HepG2 (cell line): ENCODE measurements around the gene NOL4L. TPM values are rescaled to one million over a fixed set of nuclear protein-coding genes. Genes with fewer than 3 reads are reported as not detected.

Experiments
- CEBPG ChIP-seq: IDR thresholded peaks from 2 replicates; pipeline ENCODE4 v1.6.1; 2016
- GLMP ChIP-seq: sonication (generic); formaldehyde crosslinking; IDR thresholded peaks from 2 replicates; pipeline ENCODE4 v1.9.0; 2021; ENCODE audit warnings: missing genetic modification reagents, mild to moderate bottlenecking, borderline replicate concordance
- MXI1 ChIP-seq: IDR thresholded peaks from 3 replicates; pipeline ENCODE4 v1.6.1; 2012; ENCODE audit warnings: low read depth, low read length, inconsistent platforms, borderline replicate concordance
- NFE2L1 ChIP-seq: sonication (generic); formaldehyde crosslinking; IDR thresholded peaks from 2 replicates; pipeline ENCODE4 v1.4.0; 2020; ENCODE audit warnings: missing genetic modification reagents, mild to moderate bottlenecking, borderline replicate concordance
- NR3C1 ChIP-seq: sonication (generic); formaldehyde crosslinking; IDR thresholded peaks from 2 replicates; pipeline ENCODE4 v1.4.0; 2020; ENCODE audit warnings: missing genetic modification reagents
- PAX8 ChIP-seq: sonication (generic); formaldehyde crosslinking; IDR thresholded peaks from 2 replicates; pipeline ENCODE4 v1.8.0; 2022; ENCODE audit warnings: mild to moderate bottlenecking, missing genetic modification reagents, borderline replicate concordance
- PHF8 ChIP-seq: sonication (generic); formaldehyde crosslinking; IDR thresholded peaks from 2 replicates; pipeline ENCODE4 v1.5.0; 2020; ENCODE audit warnings: missing genetic modification reagents
- RXRA ChIP-seq: sonication (generic); formaldehyde crosslinking; IDR thresholded peaks from 2 replicates; pipeline ENCODE4 v1.5.1; 2020; ENCODE audit warnings: missing genetic modification reagents
- SIN3A ChIP-seq: IDR thresholded peaks from 2 replicates; pipeline ENCODE4 v1.6.1; 2011; ENCODE audit warnings: low read depth, mild to moderate bottlenecking, control low read depth, low read length, borderline replicate concordance
- SUZ12 ChIP-seq: fragments of 150-350 bp; IDR thresholded peaks from 2 replicates; pipeline ENCODE4 v1.6.1; 2014; ENCODE audit warnings: low read depth, low read length
- TFAP4 ChIP-seq: sonication (generic); IDR thresholded peaks from 2 replicates; pipeline ENCODE4 v1.6.1; 2016; ENCODE audit warnings: low read depth, borderline replicate concordance
- ZBTB42 ChIP-seq: sonication (generic); formaldehyde crosslinking; IDR thresholded peaks from 2 replicates; pipeline ENCODE4 v1.5.0; 2020; ENCODE audit warnings: mild to moderate bottlenecking, missing genetic modification reagents
- ZBTB49 ChIP-seq: sonication (generic); formaldehyde crosslinking; IDR thresholded peaks from 2 replicates; pipeline ENCODE4 v1.4.0; 2020; ENCODE audit warnings: missing genetic modification reagents, borderline replicate concordance
- ZFY ChIP-seq: sonication (generic); formaldehyde crosslinking; IDR thresholded peaks from 2 replicates; pipeline ENCODE4 v1.4.0; 2020; ENCODE audit warnings: missing genetic modification reagents
- ZNF30 ChIP-seq: sonication (generic); formaldehyde crosslinking; IDR thresholded peaks from 2 replicates; pipeline ENCODE4 v1.5.0; 2020; ENCODE audit warnings: mild to moderate bottlenecking, missing genetic modification reagents
- ZNF350 ChIP-seq: sonication (generic); formaldehyde crosslinking; IDR thresholded peaks from 2 replicates; pipeline ENCODE4 v1.4.0; 2020; ENCODE audit warnings: mild to moderate bottlenecking, low read depth, missing genetic modification reagents, borderline replicate concordance
- ZNF562 ChIP-seq: sonication (generic); formaldehyde crosslinking; IDR thresholded peaks from 2 replicates; pipeline ENCODE4 v1.8.0; 2022; ENCODE audit warnings: missing genetic modification reagents, borderline replicate concordance
- ZNF580 ChIP-seq: IDR thresholded peaks from 2 replicates; pipeline ENCODE4 v1.6.1; 2016; ENCODE audit warnings: low read depth, borderline replicate concordance
- ZNF792 ChIP-seq: IDR thresholded peaks from 2 replicates; pipeline ENCODE4 v1.6.1; 2016
- ZNF879 ChIP-seq: sonication (generic); formaldehyde crosslinking; IDR thresholded peaks from 2 replicates; pipeline ENCODE4 v1.8.1; 2023; ENCODE audit warnings: missing genetic modification reagents
- polyA plus RNA-seq, 8 experiments: library from polyadenylated mRNA; depleted of rRNA in 3 of 8; stranded (reverse) in 7 of 8; unstranded in 1 of 8; fragments of >200 nt; fragmentation: Illumina TruSeq in 4 of 8; extraction: Trizol in 4 of 8; gene quantifications; 2 replicates each; pipeline versions ENCODE4 v1.2.1 to v1.2.3, GENCODE V29; 2011 to 2016; ENCODE audit warnings: low read depth in 4 of 8, missing spikeins in 1 of 8, mixed read lengths in 1 of 8; ENCODE audit not compliant: insufficient read depth in 1 of 8
- total RNA-seq, 5 experiments: library from RNA; depleted of rRNA; stranded (reverse); fragments of >200 nt; fragmentation: Illumina TruSeq; extraction: Trizol; gene quantifications; 2 replicates each; pipeline ENCODE4 v1.2.3, GENCODE V29; 2016; ENCODE audit warnings: low read depth in 1 of 5
- TF ChIP-seq, protein P1 (sequence below): sonication (generic); formaldehyde crosslinking; IDR thresholded peaks from 2 replicates; pipeline ENCODE4 v1.5.0; 2020; ENCODE audit warnings: mild to moderate bottlenecking, missing genetic modification reagents, borderline replicate concordance

The NOL4L gene
- total and polyA plus RNA-seq, 2 of the 13 experiments (the other 11 are each of a cell fraction or from before 2014, with no cell fraction given) = 16.6 to 35.4 TPM

DNA sequence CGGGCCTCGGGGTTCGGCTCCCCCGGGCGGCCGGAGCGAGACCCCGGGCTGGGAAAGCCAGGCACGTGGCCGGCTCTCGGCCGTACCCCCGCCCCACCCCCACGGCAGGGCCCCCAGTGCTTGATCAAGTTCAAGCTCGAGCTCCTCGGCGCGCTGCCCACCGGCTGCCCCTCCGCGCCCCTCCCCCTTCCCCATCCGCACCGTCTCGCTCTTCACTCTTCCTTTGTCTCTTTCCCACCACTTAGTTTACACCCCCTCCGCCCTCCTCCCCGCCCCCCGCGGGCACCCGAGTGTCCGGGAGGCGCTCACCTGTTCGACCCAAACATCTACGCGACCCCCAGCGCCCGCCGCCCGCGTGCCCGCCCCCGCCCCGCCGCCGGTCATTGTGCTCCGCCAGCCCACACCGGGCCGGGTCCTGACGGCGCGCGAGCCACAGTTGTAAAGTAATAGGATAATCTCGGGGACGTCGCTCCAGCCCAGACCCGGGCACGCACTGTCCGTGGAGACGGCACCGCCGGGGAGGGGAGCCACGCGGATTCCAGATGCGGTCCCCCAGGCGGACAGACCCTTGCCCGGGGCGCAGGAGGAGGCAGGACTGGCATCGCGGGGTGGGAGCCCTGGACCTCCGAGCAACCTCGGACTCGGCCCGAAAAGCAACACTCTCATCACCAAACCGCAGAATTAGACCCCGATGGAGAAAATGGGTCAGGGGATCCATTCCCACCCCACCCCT is 100.7 kb downstream of the NOL4L start (continued):
- no peak for TF ChIP-seq TFAP4
- no peak for TF ChIP-seq GLMP
- no peak for TF ChIP-seq ZNF792 (CRISPR knock-in tag)
- no peak for TF ChIP-seq NR3C1
- peak; percentile 46 for TF ChIP-seq ZFY (CRISPR knock-in tag)
- 0 out of 2 replicates have a peak, but pooled peaks have one; percentile 27 for TF ChIP-seq RXRA (CRISPR knock-in tag)
- no peak for TF ChIP-seq ZNF30 (CRISPR knock-in tag)
- no peak; the same call in 1 of the 2 replicates for TF ChIP-seq ZNF580 (CRISPR knock-in tag)
- no peak for TF ChIP-seq ZBTB49 (CRISPR knock-in tag)
- TF ChIP-seq CEBPG (CRISPR knock-in tag) = no peak
- TF ChIP-seq PHF8 (CRISPR knock-in tag) = no peak; the same call in 1 of the 2 replicates
- no peak for TF ChIP-seq MXI1
- TF ChIP-seq SIN3A = peak; percentile 16; the same call in 1 of the 2 replicates
- TF ChIP-seq PAX8 (CRISPR knock-in tag) = no peak
- TF ChIP-seq NFE2L1 (CRISPR knock-in tag) = no peak
- TF ChIP-seq, protein P1, sequence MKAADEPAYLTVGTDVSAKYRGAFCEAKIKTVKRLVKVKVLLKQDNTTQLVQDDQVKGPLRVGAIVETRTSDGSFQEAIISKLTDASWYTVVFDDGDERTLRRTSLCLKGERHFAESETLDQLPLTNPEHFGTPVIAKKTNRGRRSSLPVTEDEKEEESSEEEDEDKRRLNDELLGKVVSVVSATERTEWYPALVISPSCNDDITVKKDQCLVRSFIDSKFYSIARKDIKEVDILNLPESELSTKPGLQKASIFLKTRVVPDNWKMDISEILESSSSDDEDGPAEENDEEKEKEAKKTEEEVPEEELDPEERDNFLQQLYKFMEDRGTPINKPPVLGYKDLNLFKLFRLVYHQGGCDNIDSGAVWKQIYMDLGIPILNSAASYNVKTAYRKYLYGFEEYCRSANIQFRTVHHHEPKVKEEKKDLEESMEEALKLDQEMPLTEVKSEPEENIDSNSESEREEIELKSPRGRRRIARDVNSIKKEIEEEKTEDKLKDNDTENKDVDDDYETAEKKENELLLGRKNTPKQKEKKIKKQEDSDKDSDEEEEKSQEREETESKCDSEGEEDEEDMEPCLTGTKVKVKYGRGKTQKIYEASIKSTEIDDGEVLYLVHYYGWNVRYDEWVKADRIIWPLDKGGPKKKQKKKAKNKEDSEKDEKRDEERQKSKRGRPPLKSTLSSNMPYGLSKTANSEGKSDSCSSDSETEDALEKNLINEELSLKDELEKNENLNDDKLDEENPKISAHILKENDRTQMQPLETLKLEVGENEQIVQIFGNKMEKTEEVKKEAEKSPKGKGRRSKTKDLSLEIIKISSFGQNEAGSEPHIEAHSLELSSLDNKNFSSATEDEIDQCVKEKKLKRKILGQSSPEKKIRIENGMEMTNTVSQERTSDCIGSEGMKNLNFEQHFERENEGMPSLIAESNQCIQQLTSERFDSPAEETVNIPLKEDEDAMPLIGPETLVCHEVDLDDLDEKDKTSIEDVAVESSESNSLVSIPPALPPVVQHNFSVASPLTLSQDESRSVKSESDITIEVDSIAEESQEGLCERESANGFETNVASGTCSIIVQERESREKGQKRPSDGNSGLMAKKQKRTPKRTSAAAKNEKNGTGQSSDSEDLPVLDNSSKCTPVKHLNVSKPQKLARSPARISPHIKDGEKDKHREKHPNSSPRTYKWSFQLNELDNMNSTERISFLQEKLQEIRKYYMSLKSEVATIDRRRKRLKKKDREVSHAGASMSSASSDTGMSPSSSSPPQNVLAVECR (CRISPR knock-in tag) = peak; percentile 52; the same call in 1 of the 2 replicates
- no peak; the same call in 1 of the 2 replicates for TF ChIP-seq ZNF350 (CRISPR knock-in tag)
- TF ChIP-seq ZBTB42 (CRISPR knock-in tag) = 0 out of 2 replicates have a peak, but pooled peaks have one; percentile 41
- TF ChIP-seq SUZ12 = no peak
- no peak for TF ChIP-seq ZNF562 (CRISPR knock-in tag)
- no peak for TF ChIP-seq ZNF879 (CRISPR knock-in tag)
